SKM-1 (cell line): ENCODE measurements around the gene ZBTB46.
"Not testable (repeated sequence)": the region's sequence is repeated elsewhere in the genome, so short reads cannot be mapped to it uniquely, and the experiment has no call there.

Experiments used
- DNase-seq: peaks from one replicate; lab custom pipeline; 2025; ENCODE audit not compliant: unreplicated experiment; lab: John Stamatoyannopoulos, UW

Gene ZBTB46

GRCh38 chr20:63790572-63791168, 40.4 kb downstream of the ZBTB46 start:
- no peak for DNase-seq

GRCh38 chr20:63789836-63790571, 41.1 kb downstream of the ZBTB46 start:
- DNase-seq: no peak

GRCh38 chr20:63787749-63788148, 43.3 kb downstream of the ZBTB46 start:
- DNase-seq: no peak

GRCh38 chr20:63787302-63787701, 43.8 kb downstream of the ZBTB46 start:
- no peak for DNase-seq

- DNase-seq: no peak
These were observed 45.4 kb downstream of the ZBTB46 start for GRCh38 chr20:63785691-63786131.

GRCh38 chr20:63783970-63784369, 47.1 kb downstream of the ZBTB46 start:
- no peak for DNase-seq

- no peak for DNase-seq
These were observed 48.5 kb downstream of the ZBTB46 start for GRCh38 chr20:63782521-63782971.

GRCh38 chr20:63782051-63782471, 49.0 kb downstream of the ZBTB46 start:
- no peak for DNase-seq

- no peak for DNase-seq
These were observed 49.9 kb downstream of the ZBTB46 start for GRCh38 chr20:63781181-63781580.

GRCh38 chr20:63778857-63779256, 52.2 kb downstream of the ZBTB46 start:
- no peak for DNase-seq

- DNase-seq: no peak
These were observed 52.9 kb downstream of the ZBTB46 start for GRCh38 chr20:63778034-63778752.

GRCh38 chr20:63777614-63778013, 53.5 kb downstream of the ZBTB46 start:
- no peak for DNase-seq

GRCh38 chr20:63776875-63777274, 54.2 kb downstream of the ZBTB46 start:
- not testable (repeated sequence) for DNase-seq

- DNase-seq: no peak
These were observed 55.7 kb downstream of the ZBTB46 start for GRCh38 chr20:63775096-63775978.

- no peak for DNase-seq
These were observed 56.8 kb downstream of the ZBTB46 start for GRCh38 chr20:63774306-63774705.

GRCh38 chr20:63773571-63774241, 57.4 kb downstream of the ZBTB46 start:
- no peak for DNase-seq

GRCh38 chr20:63772781-63773518, 58.1 kb downstream of the ZBTB46 start:
- no peak for DNase-seq

GRCh38 chr20:63771046-63771707, 59.9 kb downstream of the ZBTB46 start:
- DNase-seq: no peak

GRCh38 chr20:63769891-63770474, 61.1 kb downstream of the ZBTB46 start:
- DNase-seq: no peak
